Epithelial cell of prostate (primary cell): ENCODE measurements around the gene RNF157.

Experiments used
- DNase-seq: peaks from one replicate; pipeline ENCODE4 v3.0.0-alpha.2; 2011; ENCODE audit warnings: low read depth, low spot score
- H3K27ac ChIP-seq: fragments of 450-650 bp; 2 replicates; pipeline ENCODE4 v1.5.1; 2017; ENCODE audit warnings: mild to moderate bottlenecking

The RNF157 gene

DNA sequence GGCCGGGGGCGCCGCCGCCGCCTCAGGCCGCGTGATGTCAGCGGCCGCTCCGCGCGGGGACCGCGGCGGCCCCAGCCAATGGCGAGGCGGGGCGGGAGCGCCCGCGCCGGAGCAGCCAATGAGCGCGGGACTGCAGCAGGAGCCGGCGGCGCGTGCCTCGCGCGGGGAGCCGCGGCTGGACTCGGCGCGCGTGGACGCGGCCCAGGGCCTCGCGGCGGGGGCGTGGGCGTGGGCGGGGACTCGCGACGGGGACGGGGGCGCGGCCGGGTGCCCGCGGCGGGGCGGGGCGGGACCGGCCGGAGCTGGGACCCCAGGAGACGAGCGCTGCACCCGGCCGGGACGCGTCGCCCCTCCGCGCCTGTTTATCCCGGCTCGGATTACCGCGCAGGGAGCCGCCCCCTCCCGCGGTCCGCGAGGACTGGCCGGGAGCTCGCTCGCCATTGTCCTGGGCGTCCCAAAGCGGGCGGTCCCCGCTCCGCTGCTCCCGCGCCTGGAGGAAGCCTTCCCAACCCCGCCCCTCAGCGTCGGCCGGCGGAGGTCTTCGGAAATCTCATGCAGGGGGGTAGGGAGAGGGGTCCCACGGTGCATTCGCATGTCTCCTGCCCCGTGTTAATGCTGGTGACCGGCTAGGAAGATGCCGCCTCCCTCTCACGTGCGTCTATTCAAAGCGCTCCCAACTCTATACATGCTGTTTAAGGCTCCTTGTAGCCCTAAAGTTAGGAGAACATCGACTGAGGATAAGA, at the start of gene RNF157:
Gene RNF157, minus strand, starts transcription at position 33 of the 743 bp plus-strand sequence. CDS start 253 bp downstream, outside the sequence.
- no peak within 1 kb of the TSS for H3K27ac ChIP-seq
- DNase-seq: no peak

DNA sequence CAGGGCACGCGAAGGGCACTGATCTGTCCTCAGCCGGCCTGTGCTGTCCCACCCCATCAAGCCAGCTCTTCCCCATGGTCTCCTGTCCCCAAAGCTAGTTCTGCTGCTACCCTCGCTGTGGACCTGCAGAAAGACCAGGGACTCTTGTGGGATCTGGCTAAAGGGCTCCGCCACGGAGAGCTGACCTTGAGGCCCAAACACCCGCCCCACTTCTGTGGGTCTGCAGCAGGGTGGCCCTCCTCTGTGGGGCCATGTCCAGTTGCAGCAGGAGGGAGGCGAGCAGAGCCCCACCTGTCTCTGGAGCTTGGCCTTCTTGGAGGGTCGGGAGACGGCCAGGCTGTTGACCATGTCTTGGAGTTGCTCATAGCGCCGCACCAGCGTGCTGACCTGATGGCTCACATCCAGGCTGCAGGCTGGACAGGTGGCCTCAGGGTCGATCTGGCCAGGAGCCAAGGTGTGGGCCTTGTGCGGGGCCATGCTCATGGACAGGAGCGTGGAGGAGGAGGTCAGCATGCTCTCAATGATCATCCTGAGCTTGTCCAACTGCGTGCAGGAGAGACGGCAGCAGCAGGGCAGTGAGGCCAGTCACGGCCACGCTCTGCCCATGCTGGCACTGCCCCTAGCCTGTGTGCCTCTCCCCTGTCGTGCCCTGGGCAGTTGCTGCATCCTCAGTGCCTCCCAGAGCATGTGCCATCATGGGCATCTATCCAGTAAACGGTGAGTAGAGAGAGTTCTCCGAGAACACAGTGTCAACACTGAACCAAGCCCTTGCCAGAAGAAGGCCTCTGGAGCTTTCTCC, 41.5 kb upstream of the RNF157 start:
- H3K27ac ChIP-seq: no peak overlapping the region

DNA sequence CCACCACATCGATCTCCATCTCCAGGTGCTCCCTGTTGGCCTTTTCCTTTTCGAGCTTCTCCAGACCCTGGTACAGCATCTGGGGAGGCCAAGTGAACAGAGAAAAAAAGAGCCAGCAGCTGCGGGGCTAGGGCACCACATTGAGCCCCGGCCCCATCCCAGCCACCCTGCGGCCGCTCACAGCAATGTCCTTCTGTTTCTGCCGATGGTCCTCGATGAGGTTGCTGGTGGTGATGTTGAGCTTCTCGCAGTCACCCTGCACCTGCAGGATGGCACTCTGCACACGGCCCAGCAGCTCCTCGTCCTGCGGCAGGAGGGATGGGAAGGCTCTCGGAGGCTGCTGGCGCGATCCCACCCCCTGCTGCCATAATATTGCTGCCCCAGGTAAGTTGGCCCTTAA, 40.4 kb upstream of the RNF157 start:
- no peak overlapping the region for H3K27ac ChIP-seq
- no peak for DNase-seq

More for the DNA sequence above, 41.5 kb upstream of the RNF157 start:
- no peak for DNase-seq

DNA sequence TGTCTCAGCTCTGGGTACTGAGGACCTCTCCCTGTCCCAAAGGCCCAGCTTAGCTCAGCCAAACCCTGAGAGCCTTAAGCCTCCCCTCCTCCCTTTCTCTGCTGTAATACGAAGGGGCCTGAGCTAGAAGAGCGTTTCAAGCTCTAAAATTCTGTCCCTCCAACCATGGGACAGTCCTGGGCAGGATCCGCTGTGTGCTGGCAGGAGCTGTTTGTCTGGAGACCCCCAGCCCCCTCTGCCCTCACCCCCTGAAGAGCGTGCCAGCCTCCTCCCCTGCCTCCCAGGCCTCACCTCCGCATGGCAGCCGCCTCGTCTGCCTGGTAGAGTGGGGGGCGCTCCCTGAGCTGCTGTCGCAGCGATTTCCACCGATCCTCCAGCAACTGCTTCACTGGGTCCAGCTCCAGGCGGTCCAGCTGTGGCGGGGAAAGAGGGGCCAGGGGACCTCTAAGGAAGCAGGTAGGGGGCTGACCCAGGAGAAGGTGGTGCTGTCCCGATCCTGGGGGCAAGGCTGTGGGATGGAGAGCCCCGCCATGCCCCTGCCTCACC, 39.5 kb upstream of the RNF157 start:
- no peak for DNase-seq
- H3K27ac ChIP-seq: no peak overlapping the region

DNA sequence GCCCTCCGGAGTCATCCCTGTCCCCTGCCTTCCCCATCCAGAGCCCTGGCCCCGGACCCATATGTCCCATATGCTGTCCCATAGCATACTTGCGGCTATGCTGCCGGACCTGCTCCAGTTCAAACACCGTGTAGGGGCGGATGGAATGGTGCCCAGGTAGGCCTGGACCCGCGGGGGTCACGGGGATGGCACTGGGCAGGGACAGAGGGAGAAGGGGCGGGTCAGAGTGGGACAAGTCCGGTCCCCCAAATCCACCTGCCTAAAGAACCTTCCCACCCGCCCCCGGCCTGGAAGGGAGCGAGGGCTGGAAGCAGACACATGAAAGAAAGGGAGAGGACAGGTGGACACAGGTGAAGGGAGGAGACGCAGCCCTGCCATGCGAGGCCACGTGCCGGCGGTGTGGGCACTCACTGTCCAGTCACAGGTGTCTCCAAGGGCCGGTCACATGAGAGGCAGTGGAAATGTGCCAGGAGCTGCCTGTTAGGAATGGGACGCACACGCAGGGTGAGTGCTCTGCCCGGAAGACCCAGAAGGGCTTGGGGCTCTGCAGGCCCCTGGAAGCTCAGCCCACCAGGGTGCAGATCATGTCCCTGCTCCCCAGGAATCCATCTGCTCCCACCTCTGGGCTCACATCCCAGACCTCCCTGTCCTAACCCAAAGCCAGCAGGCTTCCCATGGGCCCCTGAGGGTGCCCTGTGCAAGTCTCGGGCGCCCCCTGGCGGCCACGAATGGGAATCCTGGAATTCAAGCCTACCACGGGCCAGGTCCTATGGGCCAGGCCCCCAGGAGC, 38.9 kb upstream of the RNF157 start:
- H3K27ac ChIP-seq: no peak overlapping the region
- DNase-seq: no peak

DNA sequence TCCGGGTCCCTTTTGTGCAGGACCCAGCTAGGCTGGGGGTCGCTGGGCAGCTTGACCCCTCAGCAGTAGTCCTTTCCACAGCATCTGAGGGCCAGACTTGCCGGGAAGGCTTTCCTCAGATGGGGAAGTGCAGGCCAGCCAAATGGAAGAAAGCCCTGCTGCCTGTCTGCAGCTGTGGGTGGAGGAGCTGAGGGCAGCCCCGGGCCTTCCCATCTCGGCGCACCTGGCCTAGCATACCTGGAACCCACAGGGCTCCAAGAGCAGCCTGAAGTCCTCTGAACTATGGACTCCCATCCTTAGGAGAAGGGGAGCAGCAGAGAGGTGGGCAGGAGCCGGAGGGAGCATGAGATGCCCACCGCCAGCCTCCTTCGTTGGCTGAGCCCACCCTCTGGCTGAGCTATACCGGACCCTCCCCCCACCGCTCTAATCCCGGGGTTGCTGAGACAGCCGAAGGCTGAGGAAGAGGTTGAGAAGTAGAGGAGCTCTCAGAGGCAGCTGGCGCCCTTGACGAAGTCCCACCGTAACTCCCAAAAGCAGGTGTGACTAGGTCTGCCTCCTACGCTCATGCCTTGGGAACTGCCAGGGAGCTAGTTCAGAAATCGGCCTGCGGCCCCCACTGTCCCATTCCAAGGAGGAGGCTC, 38.1 kb upstream of the RNF157 start:
- H3K27ac ChIP-seq: no peak overlapping the region
- DNase-seq: no peak

DNA sequence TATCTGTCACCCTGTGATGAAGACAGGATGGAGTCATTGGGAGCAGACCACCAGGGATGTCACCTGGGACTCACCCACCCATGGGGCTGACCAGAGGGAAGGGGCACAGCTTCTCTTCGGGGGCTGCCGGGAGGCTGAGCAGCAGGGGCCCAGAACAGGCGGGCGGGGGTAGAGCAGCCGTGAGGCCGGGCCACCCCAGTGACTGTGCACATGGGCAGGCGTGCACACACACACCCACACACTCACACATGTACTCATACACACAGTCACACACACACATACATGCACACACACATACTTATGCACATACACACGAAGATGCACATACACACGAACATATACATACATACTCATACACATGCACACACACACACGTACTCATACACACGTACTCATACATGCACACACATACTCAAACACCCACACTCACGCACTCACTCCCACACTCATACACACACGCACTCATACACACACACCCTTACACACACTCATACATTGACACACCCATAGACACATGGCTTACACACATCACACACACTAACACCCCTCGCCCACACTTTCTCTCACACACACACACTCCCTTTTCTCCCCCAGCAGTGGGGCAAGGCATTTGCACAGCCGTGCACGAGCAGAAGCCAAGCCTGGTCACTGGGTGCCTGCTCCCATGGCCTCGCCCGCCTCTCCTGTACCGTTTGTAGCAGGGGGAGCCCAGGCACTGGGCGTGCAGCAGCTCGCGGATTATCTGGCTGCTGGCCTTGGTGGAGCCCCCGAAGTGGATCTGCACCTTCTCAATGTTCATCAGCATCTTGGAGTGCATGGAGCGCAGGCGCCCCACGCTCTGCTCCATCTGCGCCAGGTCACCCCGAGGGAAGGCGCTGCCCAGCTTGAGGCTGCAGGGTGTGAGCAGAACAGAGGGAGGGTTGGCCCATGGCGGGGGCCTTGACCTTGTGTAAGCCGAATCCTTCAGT, 37.3 kb upstream of the RNF157 start:
- DNase-seq: no peak
- H3K27ac ChIP-seq: no peak overlapping the region

DNA sequence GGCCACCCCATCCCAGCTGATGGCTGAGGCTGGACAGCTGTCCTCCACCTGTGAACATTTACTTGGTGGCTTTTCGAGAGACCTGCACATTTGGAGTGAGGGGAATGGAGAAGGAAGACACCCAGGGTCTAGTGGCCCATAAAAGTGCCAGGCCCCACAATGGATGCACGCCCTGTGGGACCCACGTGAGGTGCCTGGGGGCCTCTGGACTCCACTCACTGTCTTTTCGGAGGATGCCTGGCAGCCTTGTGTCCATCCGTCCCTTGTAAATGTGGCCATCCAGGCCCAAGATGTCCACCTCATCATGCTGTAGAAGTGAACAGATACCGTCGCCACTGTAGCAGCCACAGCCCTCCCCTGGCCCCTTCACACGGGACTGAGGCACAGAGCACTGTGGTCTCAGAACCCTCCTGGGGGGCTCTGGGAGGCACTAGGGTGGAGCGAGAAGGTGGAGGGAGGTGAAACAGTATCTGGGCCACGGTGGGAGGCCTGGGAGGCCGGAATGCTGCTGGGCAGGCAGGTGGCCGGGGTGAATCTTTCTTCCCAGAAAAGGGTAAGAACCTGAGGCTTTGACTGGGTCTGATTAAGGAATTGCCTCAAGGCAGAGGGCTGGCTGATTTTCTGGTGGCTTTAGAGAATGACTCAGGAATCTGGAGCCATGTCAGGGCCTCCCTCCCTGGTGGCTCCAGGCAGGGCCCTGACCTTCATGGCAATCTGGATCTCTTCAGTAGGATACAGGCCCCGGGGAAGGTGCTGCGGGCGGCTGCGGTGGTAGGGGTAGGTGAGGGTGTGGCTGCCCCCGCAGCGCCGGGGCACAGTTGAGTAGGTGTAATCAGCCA, 36.4 kb upstream of the RNF157 start:
- H3K27ac ChIP-seq: no peak overlapping the region
- DNase-seq: no peak

DNA sequence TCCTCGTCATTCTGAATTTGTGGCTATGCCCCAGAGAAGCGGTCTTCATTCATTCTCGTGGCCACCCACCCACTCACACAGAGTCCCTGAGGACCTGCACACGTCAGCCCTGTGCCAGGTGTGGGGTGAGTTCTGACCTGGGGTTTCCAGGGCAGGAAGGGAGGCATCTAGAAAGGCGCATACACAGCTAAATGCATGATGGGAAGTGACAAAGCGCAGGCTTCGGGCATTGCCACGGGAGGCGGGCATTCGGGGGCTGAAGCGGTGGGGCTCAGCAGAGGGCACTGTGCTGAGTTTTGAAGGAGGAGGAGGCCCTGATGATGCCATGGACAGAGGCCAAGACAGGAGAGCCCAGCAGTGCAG, 35.8 kb upstream of the RNF157 start:
- no peak overlapping the region for H3K27ac ChIP-seq
- DNase-seq: no peak

DNA sequence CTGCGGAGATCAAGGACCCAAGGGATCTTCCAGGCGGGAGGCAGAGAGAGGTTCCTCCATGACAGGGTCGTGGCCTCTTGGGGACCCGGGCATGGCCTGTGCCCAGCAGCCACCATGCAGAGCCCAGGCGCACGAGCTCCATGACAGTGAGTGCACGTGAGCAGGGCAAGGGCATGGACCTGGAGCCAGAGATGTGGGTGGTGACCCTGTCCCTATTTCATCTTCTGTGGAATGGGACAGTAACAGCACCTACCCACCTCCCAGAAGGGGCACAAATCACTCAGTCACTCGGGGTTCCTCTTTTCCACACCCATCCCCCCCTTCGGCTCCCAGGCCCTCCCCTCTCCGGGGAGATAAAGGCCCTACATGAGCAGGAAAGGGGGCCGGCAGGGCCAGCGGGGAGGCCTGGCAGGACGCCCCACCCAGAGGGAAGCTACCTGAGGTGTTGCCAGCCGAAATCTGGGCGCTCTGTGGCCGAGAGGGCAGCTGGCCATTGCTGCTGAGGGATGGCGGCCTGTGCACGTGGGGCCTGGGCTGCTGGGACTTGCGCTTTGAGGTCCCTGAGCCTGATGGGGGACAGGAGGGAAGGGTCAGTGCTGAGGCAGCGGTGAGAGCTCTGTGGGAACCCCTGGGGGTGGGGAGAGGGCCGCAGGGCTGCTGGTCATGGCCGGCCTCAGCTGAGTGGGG, 35.2 kb upstream of the RNF157 start:
- no peak for DNase-seq
- no peak overlapping the region for H3K27ac ChIP-seq

DNA sequence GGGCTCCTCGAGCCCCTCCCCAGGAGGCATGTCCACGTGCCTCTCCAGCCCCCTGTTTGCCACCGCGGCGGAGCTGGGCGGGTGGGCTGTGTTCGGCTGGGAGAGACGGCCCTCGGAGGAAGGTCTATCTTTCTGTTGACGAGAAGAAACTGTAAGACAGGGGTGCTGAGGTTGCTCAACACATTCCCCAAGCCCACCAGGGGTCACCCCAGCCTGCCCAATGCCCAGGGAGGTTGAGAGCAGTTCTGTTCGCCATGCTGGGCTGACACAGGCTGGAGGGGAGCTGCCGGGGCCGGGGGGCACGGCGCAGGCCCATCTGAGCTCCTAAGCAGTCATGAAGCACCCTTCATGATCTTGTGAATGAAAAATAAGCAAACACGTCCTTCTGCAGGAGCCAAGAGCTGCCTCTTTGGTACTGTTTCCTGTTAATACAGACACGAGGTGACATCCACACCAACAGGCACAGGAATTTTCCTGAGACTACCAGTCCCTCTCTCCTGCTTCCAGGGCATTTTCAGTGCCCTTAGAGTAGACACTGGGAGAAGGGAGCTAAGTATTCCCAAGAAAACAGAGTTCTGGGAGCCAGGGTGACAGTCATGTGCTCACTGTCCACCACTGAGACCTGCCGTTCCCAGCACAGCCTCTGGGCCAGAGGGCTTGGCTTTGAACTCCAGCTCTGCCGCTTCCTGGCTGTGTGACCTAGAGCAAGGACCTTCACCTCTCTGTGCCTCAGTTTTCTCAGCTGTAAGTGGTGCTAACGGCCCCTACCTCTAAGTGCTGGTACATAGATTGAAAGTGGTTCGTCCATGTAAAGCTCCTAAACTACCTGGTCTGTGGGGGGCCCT, 34.0 kb upstream of the RNF157 start:
- no peak overlapping the region for H3K27ac ChIP-seq
- DNase-seq: no peak

DNA sequence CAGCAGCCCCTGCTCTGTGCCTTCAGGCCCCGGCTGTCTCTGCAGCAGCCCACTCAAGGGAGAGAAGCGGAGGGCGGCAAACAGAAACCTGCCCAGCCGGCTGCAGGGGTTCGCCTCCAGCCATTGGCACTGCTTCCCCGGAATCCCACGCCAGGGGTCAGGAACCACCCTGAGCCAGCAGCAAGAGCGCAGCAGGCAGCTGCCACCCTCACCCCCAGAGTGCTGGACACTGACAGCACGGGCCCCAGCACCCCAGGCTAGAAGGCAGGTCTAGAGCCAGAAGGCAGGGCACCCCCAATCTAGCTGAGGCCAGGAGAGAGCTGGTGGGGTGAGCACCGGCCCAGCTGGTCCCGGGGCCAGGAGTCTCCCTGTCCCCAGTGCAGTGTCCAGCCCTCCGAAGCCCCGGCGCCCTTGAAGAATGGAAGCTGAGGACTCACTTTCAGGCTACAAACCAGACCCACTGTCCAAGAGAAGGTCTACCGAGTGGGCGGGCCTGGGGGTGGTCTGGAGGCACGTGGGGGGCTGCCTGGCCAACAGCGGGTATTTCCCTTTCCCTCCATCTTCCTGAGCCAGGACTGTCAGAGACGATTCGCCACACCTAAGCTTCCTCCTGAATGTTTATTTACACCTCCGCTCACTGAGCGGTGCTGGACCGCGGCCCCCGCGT, 33.3 kb upstream of the RNF157 start:
- no peak overlapping the region for H3K27ac ChIP-seq
- DNase-seq: no peak

DNA sequence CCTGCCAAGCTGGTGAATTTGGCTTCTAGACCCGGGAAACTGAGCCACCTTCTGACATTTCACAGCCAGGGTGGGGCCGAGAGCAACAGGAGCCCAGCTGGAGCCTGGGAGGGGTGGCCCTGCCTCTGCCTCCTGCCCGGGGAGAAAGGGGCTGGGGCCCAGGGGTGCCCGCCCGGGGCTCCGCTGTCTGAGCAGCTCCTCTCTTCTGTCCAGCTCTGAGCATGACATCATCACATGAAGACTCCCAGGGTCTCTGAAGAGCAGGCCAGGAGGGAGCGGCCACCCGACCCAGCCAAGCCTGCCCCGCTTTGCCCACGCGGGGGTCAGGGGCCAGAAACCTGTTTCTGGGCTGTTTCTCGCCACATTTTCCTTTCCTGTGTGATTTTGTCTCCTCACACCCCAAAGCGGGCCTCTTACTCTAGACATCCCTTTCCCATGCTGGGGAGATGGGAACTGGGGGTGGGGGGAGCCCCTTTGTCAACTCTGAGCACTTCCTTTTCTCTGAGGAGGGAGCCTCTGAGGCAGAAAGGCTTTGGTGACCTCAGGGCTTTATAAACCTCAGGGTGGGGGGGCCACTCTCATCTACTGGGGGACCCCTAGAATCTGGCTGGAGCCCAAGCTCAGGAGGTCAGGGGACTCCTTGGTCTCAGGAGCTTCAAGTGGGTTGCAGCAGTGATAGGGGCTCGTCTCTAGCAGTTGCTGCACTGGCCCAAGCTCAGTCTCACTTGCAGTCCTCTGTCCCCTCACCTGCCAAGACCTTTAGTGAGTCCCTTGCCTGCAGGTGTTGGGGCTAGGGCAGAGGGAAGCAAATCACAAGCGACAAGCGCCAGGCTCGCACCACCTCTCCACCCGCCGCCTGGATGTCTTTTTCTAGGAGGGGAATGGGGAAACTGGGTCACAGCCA, 32.5 kb upstream of the RNF157 start:
- no peak overlapping the region for H3K27ac ChIP-seq
- DNase-seq: no peak

DNA sequence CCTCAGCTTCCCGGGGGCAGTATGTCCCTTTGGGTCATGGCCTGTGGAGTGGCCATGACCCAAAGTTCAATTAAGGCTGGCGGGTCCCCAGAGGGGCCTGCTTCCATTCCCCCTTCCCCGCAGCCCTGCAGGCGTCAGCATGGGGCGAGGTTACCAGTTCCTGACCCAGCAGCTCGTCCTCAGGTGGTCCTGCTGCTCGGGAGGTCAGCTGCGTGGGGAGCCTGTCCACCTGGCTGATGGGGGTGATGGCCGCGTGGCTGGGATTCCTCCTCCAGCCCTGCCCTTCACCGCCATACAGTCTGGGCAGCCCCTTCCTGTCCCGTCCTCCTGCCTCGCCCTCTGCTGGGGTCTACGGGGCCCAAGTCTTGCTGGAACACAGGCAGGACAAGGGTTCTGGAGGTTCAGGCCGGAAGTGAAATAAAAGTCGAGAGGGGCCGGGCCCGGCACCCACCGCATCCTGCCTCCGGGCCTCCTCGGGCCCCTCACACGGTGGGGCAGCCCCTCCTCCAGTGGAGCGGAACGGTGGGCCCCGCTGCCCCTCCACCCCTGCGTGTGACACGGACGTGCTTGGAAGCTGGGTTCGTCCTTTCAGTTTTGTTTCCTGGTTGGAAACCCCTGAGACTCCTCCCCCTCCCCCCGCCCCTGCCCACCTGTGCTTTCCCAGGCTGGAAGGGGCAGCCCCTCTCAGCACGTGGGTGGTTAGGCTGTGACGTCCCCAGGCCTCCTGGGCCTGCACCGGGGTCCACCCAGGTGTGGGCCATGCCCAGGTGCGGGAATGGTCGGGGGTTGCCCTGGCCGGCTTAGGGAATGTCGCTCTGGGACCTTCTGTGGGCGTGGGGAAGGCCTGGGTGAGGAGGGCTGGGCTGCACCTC, 31.6 kb upstream of the RNF157 start:
- DNase-seq: no peak
- H3K27ac ChIP-seq: no peak overlapping the region
